Measurements from ENCODE around the gene SCN2A. TPM values are rescaled to one million over a fixed set of nuclear protein-coding genes. Genes with fewer than 3 reads are reported as not detected.
"Not testable (repeated sequence)": the region's sequence is repeated elsewhere in the genome, so short reads cannot be mapped to it uniquely, and the experiment has no call there.

SCN2A gene
- total and polyA plus RNA-seq, 5 donors = 0.02 to 0.76 (median 0.19) TPM

- Histone ChIP-seq H3K27ac (ENCODE audit: low read length) (no peak overlapping the region), H3K4me3 (ENCODE audit: low read length) (no peak overlapping the region), H3K9me3 (ENCODE audit: control insufficient read depth, low read length) (no peaks in the 10 kb centered on the region), H3K27me3 (ENCODE audit: control insufficient read depth, insufficient read depth) (no peaks in the 10 kb centered on the region), H3K4me1 (ENCODE audit: control insufficient read depth, insufficient read depth, low read length) (peaks cover 1% of the 10 kb centered on the region)
- 83% methylated on average over 5 of the region's 5 CpGs for WGBS
- intact Hi-C loops (cut with DNase I) = no loop called here
- ATAC-seq = no peak
- no peak for DNase-seq
Observed at GRCh38 chr2:165373278-165374010, 134.2 kb downstream of the SCN2A start.

GRCh38 chr2:165376571-165376975 is 137.4 kb downstream of the SCN2A start:
- Histone ChIP-seq H3K4me3 (ENCODE audit: low read length) (no peak overlapping the region), H3K4me1 (ENCODE audit: control insufficient read depth, insufficient read depth, low read length) (peaks cover 1% of the 10 kb centered on the region), H3K27me3 (ENCODE audit: control insufficient read depth, insufficient read depth) (no peaks in the 10 kb centered on the region), H3K27ac (ENCODE audit: low read length) (no peak overlapping the region), H3K9me3 (ENCODE audit: control insufficient read depth, low read length) (no peaks in the 10 kb centered on the region)
- DNase-seq (no peak), ATAC-seq (no peak)
- intact Hi-C loops (cut with DNase I) = no loop called here
- WGBS = 41% methylated on average over 3 of the region's 3 CpGs

DNA sequence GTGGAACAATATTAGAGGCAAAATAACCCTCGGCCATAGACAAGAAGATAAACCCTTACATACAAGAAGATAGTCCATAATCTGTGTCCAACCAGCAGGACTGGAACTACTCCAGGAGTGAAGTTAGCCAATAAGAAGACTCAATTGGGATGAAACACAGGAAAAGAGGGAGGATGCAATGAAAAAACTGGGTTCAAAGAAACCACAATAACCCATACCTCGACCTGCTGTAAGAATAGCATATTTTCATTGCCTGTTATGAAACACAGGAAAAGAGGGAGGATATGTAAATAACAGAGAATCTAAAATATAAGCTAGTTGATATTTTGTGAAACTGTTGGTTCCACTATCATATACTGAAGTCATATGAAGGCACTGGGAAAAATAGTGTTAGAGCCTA is 143.1 kb downstream of the SCN2A start:
- intact Hi-C loops (cut with DNase I) = no loop called here
- Histone ChIP-seq H3K27me3 (ENCODE audit: control insufficient read depth, insufficient read depth) (no peaks in the 10 kb centered on the region), H3K9me3 (ENCODE audit: control insufficient read depth, low read length) (no peaks in the 10 kb centered on the region), H3K4me3 (ENCODE audit: low read length) (no peak overlapping the region), H3K4me1 (ENCODE audit: control insufficient read depth, insufficient read depth, low read length) (no peaks in the 10 kb centered on the region), H3K27ac (ENCODE audit: low read length) (no peak overlapping the region)
- WGBS = 68% methylated on average over 2 of the region's 2 CpGs
- DNase-seq (no peak), ATAC-seq (no peak)

- intact Hi-C loops (cut with DNase I) = no loop called here
- no peaks in the 10 kb centered on the region for H3K4me1 ChIP-seq (ENCODE audit: control insufficient read depth, insufficient read depth, low read length)
- no peak for ATAC-seq
- H3K27ac ChIP-seq (ENCODE audit: low read length) = no peak overlapping the region
- DNase-seq = no peak
- no peaks in the 10 kb centered on the region for H3K9me3 ChIP-seq (ENCODE audit: control insufficient read depth, low read length)
- no peaks in the 10 kb centered on the region for H3K27me3 ChIP-seq (ENCODE audit: control insufficient read depth, insufficient read depth)
- no peak overlapping the region for H3K4me3 ChIP-seq (ENCODE audit: low read length)
Observed at GRCh38 chr2:165390875-165391274, 151.7 kb downstream of the SCN2A start.

- Histone ChIP-seq H3K27ac (ENCODE audit: low read length) (no peak overlapping the region), H3K4me3 (ENCODE audit: low read length) (no peak overlapping the region), H3K9me3 (ENCODE audit: control insufficient read depth, low read length) (no peaks in the 10 kb centered on the region), H3K4me1 (ENCODE audit: control insufficient read depth, insufficient read depth, low read length) (no peaks in the 10 kb centered on the region), H3K27me3 (ENCODE audit: control insufficient read depth, insufficient read depth) (no peaks in the 10 kb centered on the region)
- DNase-seq (no peak), ATAC-seq (no peak)
- intact Hi-C loops (cut with DNase I) = no loop called here
- 82% methylated on average over 2 of the region's 2 CpGs for WGBS
Observed at GRCh38 chr2:165391791-165392190, 152.6 kb downstream of the SCN2A start.

- H3K4me3 ChIP-seq (ENCODE audit: low read length); H3K9me3 ChIP-seq (ENCODE audit: control insufficient read depth, low read length); H3K27ac ChIP-seq (ENCODE audit: low read length); H3K4me1 ChIP-seq (ENCODE audit: control insufficient read depth, insufficient read depth, low read length); intact Hi-C loops (cut with DNase I); DNase-seq; H3K27me3 ChIP-seq (ENCODE audit: control insufficient read depth, insufficient read depth); ATAC-seq: not testable (repeated sequence)
- WGBS = 71% methylated on average over 3 of the region's 3 CpGs
Observed at GRCh38 chr2:165398603-165399002, 159.4 kb downstream of the SCN2A start.

- Histone ChIP-seq H3K27me3 (ENCODE audit: control insufficient read depth, insufficient read depth) (no peaks in the 10 kb centered on the region), H3K4me3 (ENCODE audit: low read length) (no peak overlapping the region), H3K27ac (ENCODE audit: low read length) (no peak overlapping the region), H3K4me1 (ENCODE audit: control insufficient read depth, insufficient read depth, low read length) (no peaks in the 10 kb centered on the region), H3K9me3 (ENCODE audit: control insufficient read depth, low read length) (no peaks in the 10 kb centered on the region)
- ATAC-seq = no peak
- no peak for DNase-seq
- WGBS = 1% methylated on average over 5 of the region's 5 CpGs
- intact Hi-C loops (cut with DNase I) = loop anchor here in 3 of 4 donors (2.0 to 10.0 kb wide), 4 partner anchors 296 to 473 kb away; no protein-coding TSS in a partner anchor
Observed at GRCh38 chr2:165401285-165401852, 162.2 kb downstream of the SCN2A start.

GRCh38 chr2:165402162-165402561 is 162.9 kb downstream of the SCN2A start:
- no peak for ATAC-seq
- Histone ChIP-seq H3K9me3 (ENCODE audit: control insufficient read depth, low read length) (no peaks in the 10 kb centered on the region), H3K27me3 (ENCODE audit: control insufficient read depth, insufficient read depth) (no peaks in the 10 kb centered on the region), H3K4me3 (ENCODE audit: low read length) (no peak overlapping the region), H3K4me1 (ENCODE audit: control insufficient read depth, insufficient read depth, low read length) (no peaks in the 10 kb centered on the region), H3K27ac (ENCODE audit: low read length) (no peak overlapping the region)
- intact Hi-C loops (cut with DNase I) = loop anchor here in 3 of 4 donors (5.0 to 10.0 kb wide), 3 partner anchors 295 to 473 kb away; no protein-coding TSS in a partner anchor
- no peak for DNase-seq
- 45% methylated on average over 3 of the region's 3 CpGs for WGBS

DNA sequence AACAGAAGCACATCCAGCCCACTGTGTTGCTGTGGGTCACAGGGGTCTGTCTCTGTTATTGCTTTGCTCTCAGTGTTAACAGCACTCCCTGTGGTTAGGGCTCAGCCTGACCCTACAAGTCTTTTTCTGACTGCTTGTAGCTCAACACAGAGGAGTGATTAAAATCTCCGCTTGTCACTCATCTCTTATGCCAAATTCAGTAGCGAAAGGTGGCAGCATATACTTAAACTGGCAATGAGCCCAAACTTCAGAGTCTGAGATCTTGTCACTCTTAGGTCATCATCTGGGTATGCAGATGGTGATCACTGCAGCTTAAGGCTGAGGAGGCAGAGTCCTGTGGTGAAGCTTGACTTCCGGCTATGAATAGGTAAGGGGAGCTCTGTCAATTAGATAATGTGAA is 167.0 kb downstream of the SCN2A start:
- 75% methylated on average over 3 of the region's 3 CpGs for WGBS

GRCh38 chr2:165407466-165407865 is 168.3 kb downstream of the SCN2A start:
- no peaks in the 10 kb centered on the region for H3K4me1 ChIP-seq (ENCODE audit: control insufficient read depth, insufficient read depth, low read length)
- no peak for ATAC-seq
- H3K27me3 ChIP-seq (ENCODE audit: control insufficient read depth, insufficient read depth) = no peaks in the 10 kb centered on the region
- H3K9me3 ChIP-seq (ENCODE audit: control insufficient read depth, low read length) = no peaks in the 10 kb centered on the region
- H3K27ac ChIP-seq (ENCODE audit: low read length) = no peak overlapping the region
- DNase-seq = no peak
- intact Hi-C loops (cut with DNase I) = loop anchor here in 1 of 4 donors (10.0 kb wide), 1 partner anchor 467 kb away; no protein-coding TSS in a partner anchor
- H3K4me3 ChIP-seq (ENCODE audit: low read length) = no peak overlapping the region

More for the DNA sequence above, 167.0 kb downstream of the SCN2A start:
- Histone ChIP-seq H3K27ac (ENCODE audit: low read length) (no peak overlapping the region), H3K9me3 (ENCODE audit: control insufficient read depth, low read length) (no peaks in the 10 kb centered on the region), H3K4me1 (ENCODE audit: control insufficient read depth, insufficient read depth, low read length) (no peaks in the 10 kb centered on the region), H3K4me3 (ENCODE audit: low read length) (no peak overlapping the region), H3K27me3 (ENCODE audit: control insufficient read depth, insufficient read depth) (no peaks in the 10 kb centered on the region)
- intact Hi-C loops (cut with DNase I) = loop anchor here in 1 of 4 donors (10.0 kb wide), 1 partner anchor 469 kb away; no protein-coding TSS in a partner anchor
- DNase-seq (no peak), ATAC-seq (no peak)

DNA sequence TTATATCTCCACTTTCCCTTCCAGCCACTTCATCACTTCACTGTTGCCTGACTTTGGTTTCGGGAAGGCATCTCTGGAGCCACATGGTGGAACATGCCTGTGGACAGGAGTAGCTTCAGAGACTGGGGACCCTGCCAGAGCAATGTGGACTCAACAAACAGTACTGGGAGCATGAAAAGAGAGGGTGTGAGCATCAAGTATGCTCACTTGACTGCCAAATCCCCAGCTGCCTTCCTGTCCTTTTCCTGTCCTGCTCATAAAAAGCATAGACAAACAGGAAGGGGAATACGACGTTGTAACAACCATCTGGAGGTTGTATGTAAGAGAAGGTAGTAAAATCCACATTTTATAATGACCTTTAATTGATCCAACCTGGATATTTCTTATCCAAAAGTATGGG is 169.0 kb downstream of the SCN2A start:
- no peak for DNase-seq
- no peak overlapping the region for H3K4me3 ChIP-seq (ENCODE audit: low read length)
- WGBS = 51% methylated on average over 3 of the region's 3 CpGs
- ATAC-seq = no peak
- intact Hi-C loops (cut with DNase I) = loop anchor here in 1 of 4 donors (10.0 kb wide), 1 partner anchor 467 kb away; no protein-coding TSS in a partner anchor
- no peaks in the 10 kb centered on the region for H3K9me3 ChIP-seq (ENCODE audit: control insufficient read depth, low read length)
- H3K27ac ChIP-seq (ENCODE audit: low read length) = no peak overlapping the region
- H3K4me1 ChIP-seq (ENCODE audit: control insufficient read depth, insufficient read depth, low read length) = no peaks in the 10 kb centered on the region
- H3K27me3 ChIP-seq (ENCODE audit: control insufficient read depth, insufficient read depth) = no peaks in the 10 kb centered on the region
